Subcutaneous abdominal adipose tissue (tissue), 5 donors: Measurements from ENCODE around the gene MRPL27.
"Not testable (repeated sequence)": the region's sequence is repeated elsewhere in the genome, so short reads cannot be mapped to it uniquely, and the experiment has no call there.

ENCODE experiments used
- H3K27ac ChIP-seq: one replicate; pipeline ENCODE4 v1.7.0; 2013; ENCODE audit warnings: low read depth, mild to moderate bottlenecking, inconsistent platforms, low read length, moderate library complexity
- H3K27me3 ChIP-seq, 5 donors: one replicate each; pipeline ENCODE4 v1.7.0; 2013; ENCODE audit warnings: low read length in 5 of 5, inconsistent platforms in 1 of 5; ENCODE audit not compliant: control insufficient read depth in 5 of 5, insufficient read depth in 4 of 5
- H3K36me3 ChIP-seq, 5 donors: one replicate each; pipeline ENCODE4 v1.7.0; 2013; ENCODE audit warnings: low read length in 5 of 5; ENCODE audit not compliant: control insufficient read depth in 5 of 5, insufficient read depth in 5 of 5
- H3K4me1 ChIP-seq, 5 donors: one replicate each; pipeline ENCODE4 v1.7.0; 2013; ENCODE audit warnings: low read length in 5 of 5, mild to moderate bottlenecking in 3 of 5, moderate library complexity in 1 of 5; ENCODE audit not compliant: control insufficient read depth in 5 of 5, insufficient read depth in 5 of 5
- H3K4me3 ChIP-seq, 5 donors: one replicate each; pipeline ENCODE4 v1.7.0; 2013; ENCODE audit warnings: low read length in 5 of 5, low read depth in 1 of 5
- H3K9ac ChIP-seq, 5 donors: one replicate each; pipeline ENCODE4 v1.7.0; 2013; ENCODE audit warnings: low read length in 5 of 5, mild to moderate bottlenecking in 4 of 5, moderate library complexity in 3 of 5
- H3K9me3 ChIP-seq, 5 donors: one replicate each; pipeline ENCODE4 v1.7.0; 2013; ENCODE audit warnings: low read length in 5 of 5; ENCODE audit not compliant: control insufficient read depth in 5 of 5
- donor health status: healthy.
- donor health status: healthy.
- donor health status: healthy.
- donor health status: healthy.
- donor health status: healthy.

The MRPL27 gene

DNA sequence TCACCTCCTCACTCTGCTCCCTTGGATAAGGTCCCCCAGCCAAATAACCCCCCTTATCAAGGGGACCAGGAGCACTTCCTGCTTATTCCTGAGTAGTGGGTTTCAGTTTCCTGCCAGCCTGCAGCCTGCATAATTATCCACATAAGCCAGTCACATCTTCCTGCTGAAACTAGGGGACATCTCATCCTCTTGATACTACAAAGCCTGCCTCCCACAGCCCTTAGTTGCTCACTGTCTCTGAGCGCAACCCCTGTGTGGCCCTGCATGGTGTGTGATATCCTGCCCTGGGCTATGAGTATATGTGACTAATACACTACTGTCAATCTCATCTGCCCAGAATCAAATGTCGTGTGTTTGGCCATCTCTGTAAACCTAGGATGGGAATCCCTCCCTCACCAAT is 35.0 kb downstream of the MRPL27 start:
- no peak overlapping the region for H3K27ac ChIP-seq
- H3K9me3 ChIP-seq = peaks cover 0 to 9% (median 2%) of the 10 kb centered on the region in 5 donors
- peaks cover 0 to 3% (median 0%) of the 10 kb centered on the region in 5 donors for H3K27me3 ChIP-seq
- no peak overlapping the region for H3K4me3 ChIP-seq
- H3K36me3 ChIP-seq = no peaks in the 10 kb centered on the region
- H3K4me1 ChIP-seq = peaks cover 0 to 5% (median 2%) of the 10 kb centered on the region in 5 donors
- no peak overlapping the region for H3K9ac ChIP-seq

GRCh38 chr17:50333291-50334057 is 39.5 kb downstream of the MRPL27 start:
- not testable (repeated sequence) for H3K9ac ChIP-seq, H3K9me3 ChIP-seq, H3K4me1 ChIP-seq, H3K27ac ChIP-seq, H3K27me3 ChIP-seq, H3K36me3 ChIP-seq, H3K4me3 ChIP-seq

DNA sequence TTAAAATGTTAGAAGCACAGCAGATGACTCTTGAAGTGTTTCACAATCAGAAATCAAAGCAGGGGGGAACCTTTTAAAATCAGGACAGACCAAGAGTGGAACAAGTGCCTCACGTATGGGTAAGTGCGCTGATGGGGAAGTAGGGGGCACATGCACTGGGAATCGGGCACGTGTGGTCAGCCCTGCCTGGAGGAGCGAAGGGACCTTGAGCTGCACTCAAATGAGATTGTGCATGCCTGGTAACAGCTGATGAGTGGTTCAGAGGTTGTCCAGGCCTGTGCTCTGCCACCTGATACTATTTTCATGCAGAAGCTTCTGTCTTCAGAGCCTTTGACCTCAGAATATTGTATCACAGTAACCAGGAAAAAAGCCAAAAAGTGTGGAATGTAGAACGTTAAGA is 40.8 kb downstream of the MRPL27 start:
- Histone ChIP-seq H3K27me3 (peaks cover 0 to 6% (median 0%) of the 10 kb centered on the region in 5 donors), H3K9me3 (no peaks in the 10 kb centered on the region), H3K36me3 (no peaks in the 10 kb centered on the region), H3K4me3 (no peak overlapping the region), H3K9ac (no peak overlapping the region), H3K4me1 (peaks cover 0 to 8% (median 5%) of the 10 kb centered on the region in 5 donors), H3K27ac (no peak overlapping the region)

DNA sequence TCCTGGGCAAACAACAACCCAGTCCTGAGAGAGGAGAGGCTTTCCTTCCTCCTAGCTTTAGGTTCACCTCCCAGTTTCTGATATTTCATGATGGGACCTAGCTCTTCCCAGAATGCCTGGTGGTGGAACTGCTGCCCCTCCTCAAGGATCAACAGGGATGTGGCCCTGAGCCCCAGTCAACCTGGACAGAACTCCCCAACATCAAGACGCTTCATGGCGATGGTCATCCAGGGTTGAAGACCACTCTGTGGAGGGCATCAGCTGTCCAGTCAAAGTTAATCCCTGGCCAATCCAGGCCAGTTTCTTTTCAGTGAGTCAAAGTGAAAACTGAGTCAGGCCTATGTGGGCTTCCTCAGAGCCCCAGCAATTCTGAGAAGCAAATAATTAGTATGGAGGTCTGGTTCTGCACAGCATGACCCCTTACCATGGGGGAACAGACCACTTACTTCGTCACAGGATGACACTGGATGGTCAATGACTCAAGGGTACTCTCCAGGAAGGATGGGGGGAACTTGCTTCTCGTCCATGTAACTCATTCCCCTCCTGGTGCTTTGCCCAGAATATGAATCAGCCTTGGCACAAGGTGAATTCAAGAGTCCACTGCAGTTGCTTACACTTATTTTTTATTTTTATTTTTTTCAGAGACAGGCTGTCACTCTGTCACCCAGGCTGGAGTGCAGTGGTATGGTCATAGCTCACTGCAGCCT is 41.7 kb downstream of the MRPL27 start:
- no peaks in the 10 kb centered on the region for H3K36me3 ChIP-seq
- H3K4me1 ChIP-seq = peaks cover 0 to 8% (median 5%) of the 10 kb centered on the region in 5 donors
- no peak overlapping the region for H3K9ac ChIP-seq
- H3K27me3 ChIP-seq = peaks cover 0 to 6% (median 0%) of the 10 kb centered on the region in 5 donors
- H3K9me3 ChIP-seq = no peaks in the 10 kb centered on the region
- H3K4me3 ChIP-seq = no peak overlapping the region
- no peak overlapping the region for H3K27ac ChIP-seq

GRCh38 chr17:50330151-50330775 is 42.7 kb downstream of the MRPL27 start:
- Histone ChIP-seq H3K9me3 (no peaks in the 10 kb centered on the region), H3K4me1 (peaks cover 0 to 8% (median 5%) of the 10 kb centered on the region in 5 donors), H3K36me3 (no peaks in the 10 kb centered on the region), H3K9ac (no peak overlapping the region), H3K27me3 (peaks cover 0 to 6% (median 0%) of the 10 kb centered on the region in 5 donors), H3K4me3 (no peak overlapping the region), H3K27ac (no peak overlapping the region)

- no peaks in the 10 kb centered on the region for H3K9me3 ChIP-seq
- H3K27ac ChIP-seq = no peak overlapping the region
- H3K9ac ChIP-seq = no peak overlapping the region
- H3K36me3 ChIP-seq = no peaks in the 10 kb centered on the region
- no peak overlapping the region for H3K4me3 ChIP-seq
- H3K27me3 ChIP-seq = peaks cover 0 to 6% (median 0%) of the 10 kb centered on the region in 5 donors
- H3K4me1 ChIP-seq = peaks cover 0 to 8% (median 5%) of the 10 kb centered on the region in 5 donors
These were observed 43.3 kb downstream of the MRPL27 start for GRCh38 chr17:50329716-50330115.

GRCh38 chr17:50328363-50329325 is 44.3 kb downstream of the MRPL27 start:
- Histone ChIP-seq H3K27ac (no peak overlapping the region), H3K4me1 (peaks cover 0 to 8% (median 5%) of the 10 kb centered on the region in 5 donors), H3K36me3 (no peaks in the 10 kb centered on the region), H3K9me3 (no peaks in the 10 kb centered on the region), H3K4me3 (no peak overlapping the region), H3K9ac (no peak overlapping the region), H3K27me3 (peaks cover 0 to 6% (median 0%) of the 10 kb centered on the region in 5 donors)

DNA sequence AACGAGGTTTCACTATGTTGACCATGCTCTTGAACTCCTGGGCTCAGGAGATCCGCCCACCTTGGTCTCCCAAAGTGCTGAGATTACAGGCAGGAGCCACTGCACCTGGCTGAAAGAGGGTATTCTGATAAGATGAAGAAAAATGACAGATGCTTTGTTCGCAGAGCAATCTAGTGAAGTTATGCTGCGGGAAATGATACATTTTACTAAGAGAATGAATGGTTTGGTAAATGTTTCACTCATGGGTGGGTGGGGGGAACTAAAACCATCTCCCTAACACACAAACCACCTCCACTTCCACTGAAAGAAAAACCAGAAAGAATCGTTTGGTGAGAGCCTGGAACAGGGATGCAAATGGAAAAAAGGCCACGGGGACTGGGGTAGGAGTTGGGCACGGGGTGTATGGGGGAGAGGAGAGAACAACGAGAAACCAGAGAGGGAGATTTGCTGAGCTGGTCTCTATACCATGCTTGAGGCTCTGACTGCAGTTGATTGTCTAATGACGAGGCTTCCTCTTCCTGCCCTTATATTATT is 46.1 kb downstream of the MRPL27 start:
- Histone ChIP-seq H3K9ac (no peak overlapping the region), H3K4me1 (peaks cover 0 to 8% (median 5%) of the 10 kb centered on the region in 5 donors), H3K27me3 (no peaks in the 10 kb centered on the region), H3K4me3 (no peak overlapping the region), H3K9me3 (no peaks in the 10 kb centered on the region), H3K27ac (no peak overlapping the region), H3K36me3 (no peaks in the 10 kb centered on the region)

DNA sequence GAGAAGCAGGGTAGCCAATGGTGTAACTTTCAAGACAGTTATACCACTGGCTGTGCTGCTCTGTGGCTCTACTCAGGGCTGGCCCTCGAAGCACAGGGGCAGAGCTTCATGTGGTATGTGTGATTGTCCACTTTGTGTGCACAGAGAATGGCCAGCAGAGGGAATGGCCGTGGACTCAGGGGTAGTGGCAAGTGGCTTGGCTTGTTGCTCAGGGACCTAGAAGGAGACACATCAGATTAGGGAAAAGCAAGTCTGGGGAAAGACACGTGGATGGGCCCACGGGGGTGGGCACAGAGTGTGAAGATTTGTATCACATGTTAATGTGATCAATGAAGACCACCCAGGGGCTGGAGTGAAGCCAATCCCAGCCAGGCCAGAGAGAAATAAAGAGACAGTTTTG is 47.1 kb downstream of the MRPL27 start:
- H3K4me1 ChIP-seq = peaks cover 0 to 8% (median 5%) of the 10 kb centered on the region in 5 donors
- no peak overlapping the region for H3K9ac ChIP-seq
- H3K9me3 ChIP-seq = no peaks in the 10 kb centered on the region
- no peak overlapping the region for H3K4me3 ChIP-seq
- H3K27me3 ChIP-seq = no peaks in the 10 kb centered on the region
- H3K36me3 ChIP-seq = no peaks in the 10 kb centered on the region
- no peak overlapping the region for H3K27ac ChIP-seq
